Measurements from ENCODE around the gene ATP2C1.
"Not testable (repeated sequence)": the region's sequence is repeated elsewhere in the genome, so short reads cannot be mapped to it uniquely, and the experiment has no call there.

The ATP2C1 gene

GRCh38 chr3:130893376-130894129, at the start of gene ATP2C1:
Gene ATP2C1 (plus strand): TSS chr3:130894084. CDS start chr3:130894770, 686 bp downstream.
- no peaks in the 10 kb centered on the region for H3K9me3 Mint-ChIP-seq
- H3K36me3 Mint-ChIP-seq (ENCODE audit: low read depth): peaks cover 5% of the 10 kb centered on the region
- H3K4me3 Mint-ChIP-seq: peak within 1 kb of the TSS; percentile 93
- peaks cover 42% of the 10 kb centered on the region for H3K4me1 Mint-ChIP-seq (ENCODE audit: low read depth)
- peak within 1 kb of the TSS; percentile 98 for H3K27ac Mint-ChIP-seq
- no peaks in the 10 kb centered on the region for H3K27me3 Mint-ChIP-seq

- Mint-ChIP-seq H3K4me1 (ENCODE audit: low read depth) (peaks cover 13% of the 10 kb centered on the region), H3K9me3 (no peaks in the 10 kb centered on the region), H3K27me3 (peaks cover 16% of the 10 kb centered on the region), H3K27ac (no peak overlapping the region), H3K36me3 (ENCODE audit: low read depth) (no peaks in the 10 kb centered on the region), H3K4me3 (no peak overlapping the region)
These were observed 49.4 kb upstream of the ATP2C1 start for GRCh38 chr3:130844462-130844861.

GRCh38 chr3:130846181-130846580, 47.7 kb upstream of the ATP2C1 start:
- Mint-ChIP-seq H3K9me3 (no peaks in the 10 kb centered on the region), H3K4me1 (ENCODE audit: low read depth) (peaks cover 22% of the 10 kb centered on the region), H3K27ac (no peak overlapping the region), H3K27me3 (peaks cover 9% of the 10 kb centered on the region), H3K36me3 (ENCODE audit: low read depth) (no peaks in the 10 kb centered on the region), H3K4me3 (no peak overlapping the region)

GRCh38 chr3:130849091-130849552, 44.8 kb upstream of the ATP2C1 start:
- Mint-ChIP-seq H3K9me3 (no peaks in the 10 kb centered on the region), H3K36me3 (ENCODE audit: low read depth) (no peaks in the 10 kb centered on the region), H3K27ac (no peak overlapping the region), H3K4me3 (no peak overlapping the region), H3K4me1 (ENCODE audit: low read depth) (peaks cover 30% of the 10 kb centered on the region), H3K27me3 (peaks cover 18% of the 10 kb centered on the region)

- peak overlapping the region; percentile 62 for H3K27ac Mint-ChIP-seq
- peak overlapping the region; percentile 50 for H3K4me3 Mint-ChIP-seq
- H3K27me3 Mint-ChIP-seq: peaks cover 18% of the 10 kb centered on the region
- no peaks in the 10 kb centered on the region for H3K36me3 Mint-ChIP-seq (ENCODE audit: low read depth)
- no peaks in the 10 kb centered on the region for H3K9me3 Mint-ChIP-seq
- H3K4me1 Mint-ChIP-seq (ENCODE audit: low read depth): peaks cover 30% of the 10 kb centered on the region
These were observed 43.7 kb upstream of the ATP2C1 start for GRCh38 chr3:130850044-130850797.

- Mint-ChIP-seq H3K9me3 (no peaks in the 10 kb centered on the region), H3K4me3 (peak overlapping the region; percentile 50), H3K36me3 (ENCODE audit: low read depth) (no peaks in the 10 kb centered on the region), H3K4me1 (ENCODE audit: low read depth) (peaks cover 30% of the 10 kb centered on the region), H3K27me3 (peaks cover 23% of the 10 kb centered on the region), H3K27ac (peak overlapping the region; percentile 62)
These were observed 43.0 kb upstream of the ATP2C1 start for GRCh38 chr3:130850843-130851242.

- H3K27me3 Mint-ChIP-seq: peaks cover 24% of the 10 kb centered on the region
- H3K4me1 Mint-ChIP-seq (ENCODE audit: low read depth): peaks cover 30% of the 10 kb centered on the region
- no peaks in the 10 kb centered on the region for H3K36me3 Mint-ChIP-seq (ENCODE audit: low read depth)
- no peak overlapping the region for H3K27ac Mint-ChIP-seq
- H3K9me3 Mint-ChIP-seq: no peaks in the 10 kb centered on the region
- no peak overlapping the region for H3K4me3 Mint-ChIP-seq
These were observed 42.6 kb upstream of the ATP2C1 start for GRCh38 chr3:130851277-130851676.

- peaks cover 31% of the 10 kb centered on the region for H3K27me3 Mint-ChIP-seq
- H3K4me3 Mint-ChIP-seq: no peak overlapping the region
- H3K27ac Mint-ChIP-seq: no peak overlapping the region
- H3K36me3 Mint-ChIP-seq (ENCODE audit: low read depth): no peaks in the 10 kb centered on the region
- H3K4me1 Mint-ChIP-seq (ENCODE audit: low read depth): peaks cover 34% of the 10 kb centered on the region
- no peaks in the 10 kb centered on the region for H3K9me3 Mint-ChIP-seq
These were observed 40.3 kb upstream of the ATP2C1 start for GRCh38 chr3:130853581-130853980.

GRCh38 chr3:130854208-130854864, 39.5 kb upstream of the ATP2C1 start:
- Mint-ChIP-seq H3K9me3 (no peaks in the 10 kb centered on the region), H3K27ac (no peak overlapping the region), H3K27me3 (peaks cover 38% of the 10 kb centered on the region), H3K36me3 (ENCODE audit: low read depth) (no peaks in the 10 kb centered on the region), H3K4me3 (no peak overlapping the region), H3K4me1 (ENCODE audit: low read depth) (peaks cover 30% of the 10 kb centered on the region)

GRCh38 chr3:130857336-130858026, 36.4 kb upstream of the ATP2C1 start:
- peaks cover 4% of the 10 kb centered on the region for H3K4me1 Mint-ChIP-seq (ENCODE audit: low read depth)
- no peaks in the 10 kb centered on the region for H3K9me3 Mint-ChIP-seq
- H3K4me3 Mint-ChIP-seq: no peak overlapping the region
- H3K36me3 Mint-ChIP-seq (ENCODE audit: low read depth): no peaks in the 10 kb centered on the region
- H3K27ac Mint-ChIP-seq: no peak overlapping the region
- H3K27me3 Mint-ChIP-seq: peaks cover 43% of the 10 kb centered on the region

GRCh38 chr3:130862130-130862529, 31.8 kb upstream of the ATP2C1 start:
- H3K36me3 Mint-ChIP-seq (ENCODE audit: low read depth); H3K9me3 Mint-ChIP-seq; H3K4me3 Mint-ChIP-seq; H3K4me1 Mint-ChIP-seq (ENCODE audit: low read depth); H3K27ac Mint-ChIP-seq: not testable (repeated sequence)
- H3K27me3 Mint-ChIP-seq: peaks cover 28% of the 10 kb centered on the region

GRCh38 chr3:130865489-130865888, 28.4 kb upstream of the ATP2C1 start:
- H3K4me3 Mint-ChIP-seq: no peak overlapping the region
- H3K27me3 Mint-ChIP-seq: peaks cover 3% of the 10 kb centered on the region
- H3K36me3 Mint-ChIP-seq (ENCODE audit: low read depth): no peaks in the 10 kb centered on the region
- no peaks in the 10 kb centered on the region for H3K4me1 Mint-ChIP-seq (ENCODE audit: low read depth)
- H3K9me3 Mint-ChIP-seq: no peaks in the 10 kb centered on the region
- no peak overlapping the region for H3K27ac Mint-ChIP-seq

GRCh38 chr3:130866327-130866726, 27.6 kb upstream of the ATP2C1 start:
- H3K4me3 Mint-ChIP-seq: no peak overlapping the region
- H3K36me3 Mint-ChIP-seq (ENCODE audit: low read depth): no peaks in the 10 kb centered on the region
- H3K27me3 Mint-ChIP-seq: no peaks in the 10 kb centered on the region
- no peak overlapping the region for H3K27ac Mint-ChIP-seq
- no peaks in the 10 kb centered on the region for H3K4me1 Mint-ChIP-seq (ENCODE audit: low read depth)
- H3K9me3 Mint-ChIP-seq: no peaks in the 10 kb centered on the region

GRCh38 chr3:130870423-130870822, 23.5 kb upstream of the ATP2C1 start:
- Mint-ChIP-seq H3K9me3 (no peaks in the 10 kb centered on the region), H3K36me3 (ENCODE audit: low read depth) (no peaks in the 10 kb centered on the region), H3K4me1 (ENCODE audit: low read depth) (no peaks in the 10 kb centered on the region), H3K27ac (no peak overlapping the region), H3K27me3 (no peaks in the 10 kb centered on the region), H3K4me3 (no peak overlapping the region)
